Ovary (tissue), 3 donors: ENCODE measurements around the gene KCNJ10.

Experiments used
- POLR2A ChIP-seq: fragments of 450-650 bp; IDR thresholded peaks from one replicate; pipeline ENCODE4 v1.6.1; 2017; ENCODE audit warnings: antibody characterized with exemption, mild to moderate bottlenecking, moderate library complexity
- TF ChIP-seq, protein P1 (sequence below), 3 donors: fragments of 450-650 bp in 2 of 3; fragments of 200-600 bp in 1 of 3; IDR thresholded peaks; one replicate each; pipeline versions ENCODE4 v1.5.1 to v1.8.0; 2016 to 2022; ENCODE audit warnings: antibody characterized with exemption in 3 of 3, mild to moderate bottlenecking in 1 of 3
- donor health status: DM: no; HTN: no; CAD: no.

DNA sequence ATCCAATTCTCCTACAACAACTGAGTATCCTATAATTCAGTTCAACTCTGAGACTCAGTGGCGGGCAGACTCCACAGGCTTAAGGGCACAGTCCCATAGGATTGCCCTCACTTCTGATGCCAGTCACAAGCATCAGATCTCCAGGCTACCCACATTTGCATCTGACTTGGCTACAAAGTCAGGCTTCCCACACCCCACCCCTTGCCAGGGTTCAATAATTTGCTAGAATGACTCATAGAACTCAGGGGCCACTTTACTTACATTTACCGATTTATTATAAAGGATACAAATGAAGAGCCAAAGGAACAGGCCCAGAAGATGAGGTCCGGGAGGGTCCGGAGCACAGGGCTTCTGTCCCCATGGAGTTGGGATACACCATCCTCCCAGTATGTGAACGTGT is 80.0 kb downstream of the KCNJ10 start:
- TF ChIP-seq, protein P1, sequence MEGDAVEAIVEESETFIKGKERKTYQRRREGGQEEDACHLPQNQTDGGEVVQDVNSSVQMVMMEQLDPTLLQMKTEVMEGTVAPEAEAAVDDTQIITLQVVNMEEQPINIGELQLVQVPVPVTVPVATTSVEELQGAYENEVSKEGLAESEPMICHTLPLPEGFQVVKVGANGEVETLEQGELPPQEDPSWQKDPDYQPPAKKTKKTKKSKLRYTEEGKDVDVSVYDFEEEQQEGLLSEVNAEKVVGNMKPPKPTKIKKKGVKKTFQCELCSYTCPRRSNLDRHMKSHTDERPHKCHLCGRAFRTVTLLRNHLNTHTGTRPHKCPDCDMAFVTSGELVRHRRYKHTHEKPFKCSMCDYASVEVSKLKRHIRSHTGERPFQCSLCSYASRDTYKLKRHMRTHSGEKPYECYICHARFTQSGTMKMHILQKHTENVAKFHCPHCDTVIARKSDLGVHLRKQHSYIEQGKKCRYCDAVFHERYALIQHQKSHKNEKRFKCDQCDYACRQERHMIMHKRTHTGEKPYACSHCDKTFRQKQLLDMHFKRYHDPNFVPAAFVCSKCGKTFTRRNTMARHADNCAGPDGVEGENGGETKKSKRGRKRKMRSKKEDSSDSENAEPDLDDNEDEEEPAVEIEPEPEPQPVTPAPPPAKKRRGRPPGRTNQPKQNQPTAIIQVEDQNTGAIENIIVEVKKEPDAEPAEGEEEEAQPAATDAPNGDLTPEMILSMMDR (IDR thresholded peaks at IDR 0.05), result no peak
- no peak for TF ChIP-seq POLR2A
